ACHN (cell line): ENCODE results near the gene GRID2.
A peak's percentile ranks its signal among the peaks of the same experiment; 100 is the strongest.

Experiments used
- DNase-seq: peaks from one replicate; pipeline ENCODE4 v3.0.0-alpha.2; 2015
- in situ Hi-C: cut with HindIII; loops from 2 replicates; pipeline ENCODE4 v1.10.0; 2017; ENCODE audit warnings: low sequenced_read_pairs, low pct_ligation_motif_present, low pct_unique_long_range_greater_than_20kb

GRID2 gene

DNA sequence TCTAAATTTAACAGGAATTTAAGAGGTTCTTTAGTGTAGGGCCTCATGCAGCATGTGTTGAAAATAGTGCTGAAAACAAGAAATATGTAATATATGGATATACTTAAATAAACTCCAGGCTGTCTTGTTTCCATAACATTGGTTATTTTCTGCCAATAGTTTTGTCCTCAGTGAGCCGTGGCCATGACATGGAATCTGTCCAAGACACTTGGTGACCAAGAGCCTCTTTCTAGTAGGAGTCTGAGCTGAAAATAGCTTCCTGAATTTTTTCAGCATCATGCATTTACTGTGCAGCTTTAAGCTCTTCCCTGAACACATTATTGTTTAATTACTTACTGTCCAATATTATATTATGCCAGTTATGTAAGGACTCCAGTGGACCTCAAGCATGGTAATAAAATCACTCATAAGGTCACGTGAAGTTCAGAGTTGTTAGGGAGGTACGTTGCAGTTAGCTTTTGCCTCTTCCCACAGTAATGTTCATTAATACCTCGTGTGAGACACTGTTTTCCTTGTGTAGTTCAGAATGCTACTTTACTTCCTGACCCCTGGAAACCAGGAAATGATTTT is 488.2 kb downstream of the GRID2 start:
- in situ Hi-C loops = no loop called here
- peak; percentile 1 for DNase-seq

DNA sequence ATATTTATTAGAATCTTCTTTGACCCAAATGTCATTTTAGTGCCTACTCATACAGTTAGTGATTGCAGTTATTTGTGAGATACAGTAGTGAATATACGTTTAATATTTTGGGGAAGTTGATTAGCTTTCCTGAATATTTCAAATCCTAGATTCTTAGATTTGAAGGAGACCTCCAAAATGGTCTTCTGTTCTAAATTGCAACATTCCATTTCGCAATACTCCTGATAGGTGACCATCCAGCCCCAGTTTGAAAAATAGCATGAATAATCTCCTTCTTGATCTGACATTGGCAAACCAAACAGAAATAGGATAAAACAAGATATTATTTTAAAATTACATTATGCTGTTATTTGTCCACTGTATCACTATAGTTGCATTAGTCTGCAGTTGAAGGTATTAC is 505.6 kb downstream of the GRID2 start:
- in situ Hi-C loops = no loop called here
- no peak for DNase-seq

DNA sequence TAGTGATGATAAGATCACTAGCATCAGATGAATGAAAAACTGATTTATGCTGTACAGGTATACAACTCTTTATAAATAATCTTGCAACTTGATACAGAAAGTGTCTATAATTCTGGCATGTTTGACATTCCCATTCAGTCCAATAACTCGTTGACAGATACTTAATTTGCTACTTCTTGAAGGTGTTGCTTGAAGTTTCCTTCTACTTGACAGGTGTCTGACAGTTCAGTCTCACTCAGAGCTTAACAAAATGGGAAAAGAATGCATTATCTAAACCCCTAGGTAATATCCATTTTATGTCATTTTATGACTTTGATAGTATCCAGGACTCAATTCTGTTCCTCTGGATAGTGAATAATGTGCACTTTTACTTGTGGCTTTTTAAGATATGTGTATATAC is 508.9 kb downstream of the GRID2 start:
- in situ Hi-C loops = no loop called here
- DNase-seq = no peak

DNA sequence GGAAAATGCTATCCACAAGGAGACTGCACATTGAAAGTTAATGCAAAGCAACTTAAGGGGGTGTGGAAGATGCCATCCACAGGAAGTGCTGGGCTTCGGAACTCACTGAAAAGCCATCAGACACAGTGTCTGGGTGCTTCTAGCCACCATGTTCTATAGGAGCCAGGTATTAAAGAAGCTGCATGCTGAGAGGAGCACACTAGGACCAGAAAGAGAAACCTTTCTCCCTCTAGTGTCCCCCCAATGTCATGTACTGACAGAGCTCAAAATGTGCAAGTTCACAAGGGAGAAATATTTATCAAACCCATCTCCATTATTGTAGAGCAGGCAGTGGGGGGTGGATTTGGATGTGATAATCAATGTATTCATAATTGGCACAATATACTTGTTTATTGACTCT is 510.9 kb downstream of the GRID2 start:
- in situ Hi-C loops = no loop called here
- no peak for DNase-seq

DNA sequence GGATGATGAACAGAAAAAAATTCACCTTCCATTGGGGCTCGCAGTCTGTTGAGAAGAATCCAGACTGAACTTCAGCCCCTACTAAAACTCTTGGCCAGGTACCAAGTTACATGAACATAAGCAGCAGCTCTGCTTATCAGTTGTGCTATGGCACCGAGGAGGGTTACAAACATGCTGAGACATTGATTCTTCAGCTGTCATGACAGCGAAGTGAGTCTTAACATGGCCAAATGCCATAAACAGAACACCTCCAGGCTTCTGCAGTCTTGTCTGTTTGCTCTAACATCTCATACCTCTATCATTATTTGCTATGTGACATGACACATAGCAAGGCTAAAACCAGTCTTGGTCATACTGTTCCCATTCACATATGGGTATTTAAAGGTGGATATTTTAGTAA is 521.5 kb downstream of the GRID2 start:
- in situ Hi-C loops = no loop called here
- DNase-seq = no peak

DNA sequence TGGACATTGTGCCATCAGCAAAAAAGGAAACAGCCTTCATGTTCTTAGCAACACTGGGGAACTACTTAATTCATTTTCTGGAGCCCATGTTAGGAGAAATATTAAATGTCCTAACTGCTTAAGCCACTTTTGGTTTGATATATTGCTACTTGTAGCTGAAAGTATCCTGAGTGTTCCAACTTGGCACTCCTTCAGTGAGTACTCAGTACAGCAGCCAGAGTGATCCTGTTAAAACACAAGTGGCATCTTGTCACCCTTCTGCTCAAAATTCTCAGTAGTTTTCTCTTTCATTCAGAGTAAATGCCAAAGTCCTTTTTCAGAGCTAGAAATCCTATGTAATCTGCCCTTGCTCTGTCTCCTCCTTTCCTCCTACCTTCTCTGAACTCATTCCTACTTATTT is 522.0 kb downstream of the GRID2 start:
- no peak for DNase-seq

DNA sequence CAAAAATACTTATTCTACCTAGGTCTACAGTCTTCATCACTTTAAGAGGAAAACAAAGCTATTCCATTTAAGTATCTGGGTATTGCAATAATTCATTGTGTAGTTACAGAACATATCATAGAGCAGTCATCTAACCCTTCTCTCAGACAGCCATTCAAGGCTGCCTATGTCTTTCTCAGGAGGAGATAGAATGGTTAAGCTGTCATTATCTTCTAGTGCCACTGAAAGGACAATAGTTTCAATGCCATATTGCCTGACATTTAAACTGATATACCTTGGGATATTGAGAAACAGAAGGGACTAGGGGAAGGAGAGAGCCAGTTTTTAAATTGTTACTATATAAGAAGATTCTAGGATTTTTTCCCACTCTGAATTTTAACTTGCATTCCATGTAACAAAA is 527.0 kb downstream of the GRID2 start:
- in situ Hi-C loops = no loop called here
- DNase-seq = no peak

More for the DNA sequence above, 522.0 kb downstream of the GRID2 start:
- in situ Hi-C loops = no loop called here

DNA sequence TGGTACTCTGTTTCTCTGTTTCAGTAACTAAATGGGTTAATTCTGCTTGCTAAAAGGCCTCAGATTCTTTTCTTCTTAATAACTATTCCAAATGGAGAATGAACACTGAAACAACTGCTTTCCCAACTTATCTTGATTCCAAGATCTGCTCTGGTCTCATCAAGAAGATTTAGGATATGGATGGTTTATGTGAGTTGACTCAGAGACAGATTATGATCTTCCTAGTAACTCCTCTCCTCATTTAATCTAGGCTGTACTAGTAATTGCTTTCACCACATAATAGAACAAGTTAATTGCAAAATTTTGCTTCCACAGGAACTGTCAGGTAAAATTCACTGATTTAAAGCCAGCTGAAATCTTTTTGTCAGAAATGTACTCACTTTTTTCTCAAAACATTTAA is 537.1 kb downstream of the GRID2 start:
- in situ Hi-C loops = no loop called here
- no peak for DNase-seq

DNA sequence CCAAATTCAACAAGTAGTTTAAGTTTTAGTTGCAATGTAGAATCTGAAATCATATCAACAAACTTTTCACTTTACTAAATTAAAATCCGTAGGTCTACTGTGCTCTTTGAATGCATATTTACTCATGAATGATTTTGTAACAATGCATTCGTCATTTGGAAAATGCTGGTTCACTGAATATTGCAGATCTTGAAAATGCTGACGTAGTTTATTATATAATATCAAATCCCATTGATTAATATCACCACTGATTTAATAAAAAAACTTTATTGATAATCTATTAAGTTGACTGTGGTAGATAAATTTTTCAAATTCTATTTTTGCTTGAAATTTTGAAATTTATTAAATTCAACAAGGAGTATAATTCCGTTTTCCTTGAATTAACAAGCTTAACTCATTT is 540.0 kb downstream of the GRID2 start:
- no peak for DNase-seq
- in situ Hi-C loops = no loop called here

DNA sequence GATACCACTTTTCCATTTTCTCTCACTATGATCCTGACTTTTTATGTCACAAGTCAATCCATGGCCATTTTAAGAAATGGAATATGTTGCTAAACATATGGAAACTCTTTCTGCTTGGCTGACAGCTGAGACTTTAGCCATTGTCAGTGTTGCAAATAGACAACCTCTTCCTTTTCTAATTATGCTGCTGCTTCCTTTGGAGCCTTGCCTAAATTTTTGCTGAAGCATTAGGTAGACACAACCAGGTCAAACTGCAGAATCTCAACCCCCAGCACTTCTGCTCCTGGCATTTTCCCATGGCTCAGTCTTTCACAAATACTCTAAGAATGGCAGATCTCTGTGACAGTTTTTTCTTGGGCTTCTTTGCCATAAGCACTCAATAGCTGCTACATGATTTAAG is 543.3 kb downstream of the GRID2 start:
- no peak for DNase-seq
- in situ Hi-C loops = no loop called here

DNA sequence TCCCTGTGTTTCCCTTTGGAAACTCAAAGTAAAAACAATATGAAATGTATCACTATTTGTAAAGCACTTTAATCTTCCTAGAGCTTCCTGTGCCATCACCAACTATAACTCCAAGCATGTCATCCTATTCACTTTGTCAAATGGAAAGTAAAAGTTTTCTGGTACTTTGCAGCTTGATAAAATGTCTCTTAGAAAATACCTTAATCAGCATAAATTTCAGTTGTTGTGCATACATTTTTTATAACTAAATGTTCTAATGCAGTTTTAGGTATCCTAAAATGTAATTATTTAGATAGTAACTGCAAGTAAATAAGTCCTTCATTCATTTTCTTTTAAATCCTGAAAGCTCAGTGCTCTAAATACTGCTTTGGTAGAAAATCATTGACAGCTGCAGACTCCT is 558.7 kb downstream of the GRID2 start:
- no peak for DNase-seq
- in situ Hi-C loops = no loop called here

DNA sequence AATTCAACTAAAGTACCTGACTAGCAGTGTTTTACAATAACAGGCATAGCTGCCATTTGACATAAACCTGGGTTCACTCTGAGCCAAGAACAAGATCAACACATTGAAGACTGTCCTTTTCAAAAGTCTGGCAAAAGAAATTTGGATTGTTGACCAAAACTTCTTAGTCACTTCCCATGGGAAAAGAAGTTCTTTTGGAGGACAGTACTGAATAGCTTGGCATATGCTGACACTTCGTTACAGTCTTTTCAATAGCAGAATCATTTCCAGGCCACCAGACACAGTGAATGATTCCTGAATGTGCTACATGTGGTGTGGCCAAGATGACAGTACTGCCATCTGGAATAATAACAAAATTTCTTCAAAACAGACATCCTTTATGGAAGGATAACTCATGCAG is 560.3 kb downstream of the GRID2 start:
- in situ Hi-C loops = no loop called here
- no peak for DNase-seq

DNA sequence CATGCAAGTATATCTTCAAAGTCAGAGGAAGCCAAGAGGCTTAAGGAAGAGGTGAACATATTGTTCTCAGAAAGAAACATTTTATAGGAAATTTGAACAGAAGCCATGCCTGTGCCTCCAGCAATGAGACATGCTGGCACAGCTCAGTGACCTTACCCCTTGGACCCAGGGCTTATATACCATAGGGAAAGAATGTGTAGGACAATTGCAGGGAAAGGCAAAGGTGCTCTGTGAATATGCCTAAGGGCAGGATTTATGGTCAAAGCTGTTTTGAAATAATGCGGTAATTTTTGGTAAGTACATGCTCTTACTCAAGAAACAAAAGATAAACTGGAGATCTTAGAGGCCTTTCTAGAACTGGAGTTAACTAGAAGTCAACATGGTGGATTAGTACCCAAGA is 568.8 kb downstream of the GRID2 start:
- in situ Hi-C loops = no loop called here
- no peak for DNase-seq

DNA sequence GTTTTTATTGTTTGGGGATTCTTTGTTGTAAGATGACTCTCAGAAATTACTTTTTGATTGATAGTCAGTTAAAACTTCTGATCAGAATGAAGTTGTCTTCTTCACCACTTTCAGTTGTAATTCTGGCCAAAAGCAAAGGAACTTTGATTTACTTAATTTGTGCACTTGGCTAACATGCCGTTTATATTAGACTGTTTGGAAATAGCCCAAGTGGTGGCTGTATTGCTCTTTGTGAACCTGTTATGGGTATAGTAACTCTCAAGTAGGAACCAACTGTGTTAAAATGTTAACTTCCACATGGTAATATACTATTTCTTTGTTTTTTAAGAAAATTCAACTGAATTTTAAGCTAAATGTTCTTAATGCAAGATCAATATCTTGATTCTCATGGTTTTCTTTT is 581.9 kb downstream of the GRID2 start:
- in situ Hi-C loops = no loop called here
- no peak for DNase-seq

DNA sequence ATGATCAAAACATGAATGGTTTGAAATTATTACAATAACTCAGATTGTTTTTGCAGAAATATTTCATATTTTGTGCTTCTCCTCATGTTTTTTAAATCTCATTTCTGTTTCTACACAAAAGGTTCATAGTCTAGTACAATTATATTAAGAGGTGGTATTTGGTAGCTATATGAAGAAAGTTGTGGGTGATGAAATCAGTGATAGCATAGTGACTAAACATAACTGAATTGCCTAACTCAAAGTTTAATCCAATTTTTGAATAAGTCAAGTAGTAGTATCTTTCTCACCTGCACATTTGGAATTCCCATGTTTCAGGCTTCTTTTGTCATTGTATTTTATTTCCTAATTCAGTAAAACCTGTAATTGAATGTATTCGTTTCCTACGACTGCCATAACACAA is 648.7 kb downstream of the GRID2 start:
- in situ Hi-C loops = no loop called here
- DNase-seq = no peak

DNA sequence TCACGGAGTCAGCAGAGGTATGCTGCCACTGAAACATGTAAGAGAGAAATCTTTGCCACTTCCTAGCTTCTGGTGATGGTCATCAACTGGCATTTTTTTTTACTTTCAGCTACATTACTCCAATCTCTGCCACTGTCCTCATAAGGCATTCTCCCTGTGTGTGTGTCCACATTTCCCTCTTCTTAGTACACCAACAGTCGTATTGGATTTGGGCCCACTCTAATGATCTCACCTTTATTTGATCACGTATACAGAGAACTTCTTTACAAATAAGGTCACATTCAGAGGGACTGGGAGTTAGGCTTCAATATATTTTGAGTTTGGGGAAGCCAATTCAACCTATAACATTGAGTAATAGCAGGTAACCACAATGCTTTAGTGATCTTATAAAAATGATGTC is 649.1 kb downstream of the GRID2 start:
- in situ Hi-C loops = no loop called here
- no peak for DNase-seq

DNA sequence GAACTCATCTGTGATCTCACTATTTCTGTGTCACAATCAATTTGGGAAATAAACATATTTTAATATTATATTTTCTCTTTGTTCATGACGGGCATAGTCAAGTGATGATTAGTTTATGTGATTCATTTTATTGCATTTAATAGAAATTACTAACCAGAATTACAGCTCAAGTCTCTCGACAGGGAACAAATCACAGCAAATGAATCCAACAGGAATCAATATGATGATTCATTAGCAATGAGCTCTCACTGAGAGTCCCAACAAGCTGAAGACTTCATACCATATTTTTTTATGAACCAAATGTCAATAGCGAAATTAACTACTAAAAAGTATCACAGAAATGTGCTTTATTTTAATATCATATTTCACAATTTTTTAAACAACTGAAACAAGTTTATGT is 649.7 kb downstream of the GRID2 start:
- DNase-seq = no peak
- in situ Hi-C loops = no loop called here

DNA sequence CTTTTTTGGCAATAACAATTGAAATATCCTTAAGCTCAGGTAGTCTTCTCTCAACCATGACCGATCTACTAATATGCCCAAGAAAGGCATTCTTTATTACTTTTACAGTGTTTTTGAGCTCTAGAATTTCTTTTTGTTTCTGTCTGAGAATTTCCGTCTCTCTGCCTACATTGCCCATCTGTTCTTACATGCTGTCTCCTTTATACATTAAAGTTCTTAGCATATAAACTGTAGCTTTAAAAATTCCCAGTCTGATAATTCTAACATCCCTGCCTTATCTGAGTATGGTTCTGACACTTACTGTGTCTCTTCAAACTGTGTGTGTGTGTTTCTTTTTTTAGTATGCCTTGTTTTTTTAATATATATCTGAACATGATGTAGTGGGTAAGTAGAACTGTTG is 658.1 kb downstream of the GRID2 start:
- in situ Hi-C loops = no loop called here
- no peak for DNase-seq

DNA sequence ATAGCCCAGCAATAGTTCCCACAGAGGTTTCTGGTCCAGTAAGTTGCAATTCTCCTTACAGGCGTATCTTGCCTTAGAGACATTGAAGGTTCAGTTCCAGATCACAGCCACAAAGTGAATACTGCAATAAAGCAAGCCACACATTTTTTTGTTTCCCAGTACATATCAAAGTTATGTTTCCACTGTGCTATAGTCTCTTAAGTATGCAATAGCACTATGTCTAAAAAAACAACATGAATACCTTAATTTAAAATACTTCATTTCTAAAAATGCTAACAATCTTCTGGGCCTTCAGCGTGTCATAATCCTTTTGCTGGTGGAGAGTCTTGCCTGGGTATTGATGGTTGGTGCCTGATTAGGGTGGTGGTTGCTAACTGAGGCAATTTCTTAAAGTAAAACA is 659.1 kb downstream of the GRID2 start:
- no peak for DNase-seq
- in situ Hi-C loops = no loop called here

DNA sequence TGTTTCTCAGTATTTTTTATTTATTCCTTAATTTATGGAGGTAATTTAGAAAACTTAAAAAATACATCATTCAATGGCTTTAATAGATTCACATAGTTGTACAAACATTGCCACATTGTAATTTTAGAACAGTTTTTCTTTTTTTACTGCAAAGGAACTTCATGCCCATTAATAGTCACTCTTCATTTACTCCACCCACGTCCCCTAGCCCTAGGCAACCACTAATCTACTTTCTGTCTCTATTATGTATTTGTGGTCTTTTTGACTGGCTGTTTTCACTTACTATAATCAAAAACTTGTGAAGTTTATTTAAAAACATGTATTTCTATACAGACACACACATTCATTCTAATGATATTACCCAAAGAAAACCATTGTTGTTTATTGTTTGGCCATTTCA is 664.8 kb downstream of the GRID2 start:
- in situ Hi-C loops = no loop called here
- DNase-seq = no peak

DNA sequence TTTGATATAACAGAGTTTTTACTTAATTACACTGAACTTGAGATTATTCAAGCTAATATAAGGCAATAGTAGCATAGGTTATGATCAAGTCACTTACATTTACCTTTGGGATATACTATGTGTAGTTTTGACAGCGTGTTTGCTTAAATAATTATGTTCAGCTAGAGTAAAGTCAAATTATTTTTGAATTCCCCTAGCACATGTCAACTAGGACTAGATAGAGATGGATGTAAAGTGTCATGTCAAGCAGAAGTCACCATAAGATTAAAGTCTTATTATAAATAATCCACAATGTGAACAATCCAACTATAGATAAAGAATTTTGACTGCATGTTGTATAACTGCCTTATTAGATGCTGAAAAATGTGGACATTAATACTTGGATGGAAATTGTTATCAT is 665.2 kb downstream of the GRID2 start:
- DNase-seq = no peak
- in situ Hi-C loops = no loop called here
